Neural crest cell (in vitro differentiated cells): ENCODE measurements around the gene TASOR2. TPM values are rescaled to one million over a fixed set of nuclear protein-coding genes. Genes with fewer than 3 reads are reported as not detected.

ENCODE experiments used
- DNase-seq: peaks from one replicate; pipeline ENCODE4 v3.0.0; 2021; ENCODE audit warnings: low read depth, mixed read lengths, low spot score
- H3K27ac Mint-ChIP-seq: one replicate; pipeline ENCODE4 v1.8.0; 2021; ENCODE audit warnings: mild to moderate bottlenecking, mixed read lengths; ENCODE audit not compliant: unreplicated experiment
- H3K27me3 Mint-ChIP-seq: 2 replicates; pipeline ENCODE4 v1.8.0; 2021; ENCODE audit warnings: low read depth, mild to moderate bottlenecking, mixed read lengths
- H3K36me3 Mint-ChIP-seq: 2 replicates; pipeline ENCODE4 v1.8.0; 2021; ENCODE audit warnings: low read depth, mild to moderate bottlenecking, mixed read lengths
- H3K4me1 Mint-ChIP-seq: 2 replicates; pipeline ENCODE4 v1.8.0; 2021; ENCODE audit warnings: mixed read lengths
- H3K4me3 Mint-ChIP-seq: one replicate; pipeline ENCODE4 v1.8.0; 2021; ENCODE audit warnings: mild to moderate bottlenecking, mixed read lengths
- H3K9me3 Mint-ChIP-seq: 2 replicates; pipeline ENCODE4 v1.8.0; 2021; ENCODE audit warnings: mixed read lengths
- total RNA-seq: library from RNA; stranded (reverse); gene quantifications from 2 replicates; pipeline ENCODE4 v1.2.1, GENCODE V29; 2021
- TF ChIP-seq, protein P1 (sequence below): fragments of 200-600 bp; sonication (generic); conservative IDR thresholded peaks from 2 replicates; pipeline ENCODE4 v1.5.0; 2021; ENCODE audit warnings: antibody characterized with exemption, mild to moderate bottlenecking

The TASOR2 gene
- total RNA-seq, 1 donor from 2014 or later: 49.1 TPM

DNA sequence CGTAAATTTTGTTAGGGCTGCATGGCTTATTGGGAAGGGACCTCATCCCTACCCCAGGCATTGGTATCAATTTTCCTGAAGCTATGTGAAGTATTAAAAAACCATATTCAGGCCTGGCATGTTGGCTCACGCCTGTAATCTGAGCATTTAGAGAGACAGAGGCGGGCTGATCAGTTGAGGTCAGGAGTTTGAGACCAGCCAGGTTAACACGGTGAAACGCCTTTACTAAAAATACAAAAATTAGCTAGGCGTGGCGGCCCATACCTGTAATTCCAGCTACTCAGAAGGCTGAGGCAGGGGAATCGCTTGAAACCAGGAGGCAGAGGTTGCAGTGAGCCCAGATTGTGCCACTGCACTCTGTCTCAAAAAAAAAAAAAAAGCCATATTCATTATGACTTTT is 7.1 kb downstream of the TASOR2 start:
- TF ChIP-seq, protein P1, sequence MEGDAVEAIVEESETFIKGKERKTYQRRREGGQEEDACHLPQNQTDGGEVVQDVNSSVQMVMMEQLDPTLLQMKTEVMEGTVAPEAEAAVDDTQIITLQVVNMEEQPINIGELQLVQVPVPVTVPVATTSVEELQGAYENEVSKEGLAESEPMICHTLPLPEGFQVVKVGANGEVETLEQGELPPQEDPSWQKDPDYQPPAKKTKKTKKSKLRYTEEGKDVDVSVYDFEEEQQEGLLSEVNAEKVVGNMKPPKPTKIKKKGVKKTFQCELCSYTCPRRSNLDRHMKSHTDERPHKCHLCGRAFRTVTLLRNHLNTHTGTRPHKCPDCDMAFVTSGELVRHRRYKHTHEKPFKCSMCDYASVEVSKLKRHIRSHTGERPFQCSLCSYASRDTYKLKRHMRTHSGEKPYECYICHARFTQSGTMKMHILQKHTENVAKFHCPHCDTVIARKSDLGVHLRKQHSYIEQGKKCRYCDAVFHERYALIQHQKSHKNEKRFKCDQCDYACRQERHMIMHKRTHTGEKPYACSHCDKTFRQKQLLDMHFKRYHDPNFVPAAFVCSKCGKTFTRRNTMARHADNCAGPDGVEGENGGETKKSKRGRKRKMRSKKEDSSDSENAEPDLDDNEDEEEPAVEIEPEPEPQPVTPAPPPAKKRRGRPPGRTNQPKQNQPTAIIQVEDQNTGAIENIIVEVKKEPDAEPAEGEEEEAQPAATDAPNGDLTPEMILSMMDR: no peak
- Mint-ChIP-seq H3K36me3 (no peaks in the 10 kb centered on the region), H3K27ac (no peak overlapping the region), H3K27me3 (no peaks in the 10 kb centered on the region), H3K4me1 (peaks cover 30% of the 10 kb centered on the region), H3K4me3 (peak overlapping the region; percentile 86), H3K9me3 (no peaks in the 10 kb centered on the region)
- DNase-seq: no peak

DNA sequence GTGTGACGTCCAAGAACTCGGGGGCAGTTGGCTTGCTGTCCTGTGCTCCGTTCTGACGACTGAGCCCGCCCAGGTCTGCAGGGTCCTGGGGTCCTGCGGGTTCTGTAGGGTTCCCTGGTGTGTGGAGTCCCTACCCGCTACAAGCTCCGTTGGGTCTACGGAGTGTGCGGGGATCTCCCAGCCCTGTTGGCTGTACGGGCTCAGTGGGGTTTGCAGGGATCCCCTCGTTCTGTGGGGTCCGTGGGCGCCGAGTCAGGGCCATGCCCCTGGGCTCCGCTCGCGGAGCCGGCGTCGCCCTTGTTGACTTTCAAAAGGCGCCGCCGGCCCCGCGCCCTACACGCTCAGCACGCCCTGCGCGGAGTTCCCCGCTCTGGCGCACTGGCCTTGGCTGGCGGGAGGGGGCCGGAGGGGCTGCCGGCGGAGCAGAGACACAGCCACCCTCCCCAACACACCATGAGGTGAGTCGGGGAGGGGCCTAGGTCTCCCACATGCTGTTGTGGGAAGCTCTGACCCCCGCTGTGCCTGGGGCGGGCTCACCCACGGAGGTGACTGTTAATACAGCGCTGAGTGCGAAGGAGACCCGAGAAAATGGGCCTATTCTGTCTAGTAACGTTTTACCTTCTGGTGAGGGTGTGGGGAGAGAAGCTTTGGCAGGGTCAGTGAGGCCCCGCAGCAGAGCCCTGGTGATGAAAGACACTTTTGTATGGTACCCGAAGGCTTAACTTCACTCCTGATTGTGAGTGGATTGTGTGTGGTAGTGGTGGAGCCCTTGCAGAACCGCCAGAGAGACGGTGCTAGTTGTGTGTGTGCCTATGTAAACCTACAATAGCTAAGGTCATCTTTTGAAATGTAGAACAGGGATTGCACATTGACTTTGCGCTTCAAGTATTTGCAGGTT is 8.1 kb downstream of the TASOR2 start:
- Mint-ChIP-seq H3K4me3 (peak overlapping the region; percentile 86), H3K4me1 (peaks cover 30% of the 10 kb centered on the region), H3K27me3 (no peaks in the 10 kb centered on the region), H3K27ac (peak overlapping the region; percentile 53), H3K9me3 (no peaks in the 10 kb centered on the region), H3K36me3 (no peaks in the 10 kb centered on the region)
- peak; percentile 58 for DNase-seq
- TF ChIP-seq, protein P1: no peak

DNA sequence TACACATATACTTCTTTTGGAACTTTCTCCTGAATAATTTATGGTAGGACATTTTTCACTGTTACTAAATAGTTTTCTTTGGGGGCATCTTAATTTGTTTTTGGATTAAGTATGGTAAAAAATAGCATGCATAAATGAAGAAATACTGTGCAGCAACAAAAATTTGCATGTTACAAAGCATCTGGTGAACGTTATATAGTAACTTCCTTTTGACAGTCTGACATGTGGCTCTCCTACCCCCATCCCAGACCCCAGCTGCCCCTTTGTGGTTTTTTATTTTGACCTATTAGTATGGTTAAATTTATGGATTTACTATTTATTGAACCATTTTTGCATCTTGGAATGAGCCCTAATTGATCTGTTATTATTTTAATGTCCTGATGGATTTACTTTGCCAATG is 9.9 kb downstream of the TASOR2 start:
- no peak overlapping the region for H3K4me3 Mint-ChIP-seq
- peaks cover 30% of the 10 kb centered on the region for H3K4me1 Mint-ChIP-seq
- DNase-seq: no peak
- no peaks in the 10 kb centered on the region for H3K9me3 Mint-ChIP-seq
- no peak overlapping the region for H3K27ac Mint-ChIP-seq
- H3K36me3 Mint-ChIP-seq: no peaks in the 10 kb centered on the region
- TF ChIP-seq, protein P1: no peak
- no peaks in the 10 kb centered on the region for H3K27me3 Mint-ChIP-seq

- no peaks in the 10 kb centered on the region for H3K9me3 Mint-ChIP-seq
- no peaks in the 10 kb centered on the region for H3K27me3 Mint-ChIP-seq
- no peak overlapping the region for H3K27ac Mint-ChIP-seq
- no peaks in the 10 kb centered on the region for H3K36me3 Mint-ChIP-seq
- TF ChIP-seq, protein P1: no peak
- H3K4me3 Mint-ChIP-seq: no peak overlapping the region
- DNase-seq: no peak
- peaks cover 20% of the 10 kb centered on the region for H3K4me1 Mint-ChIP-seq
Observed at GRCh38 chr10:5697342-5697741, 12.7 kb downstream of the TASOR2 start.

DNA sequence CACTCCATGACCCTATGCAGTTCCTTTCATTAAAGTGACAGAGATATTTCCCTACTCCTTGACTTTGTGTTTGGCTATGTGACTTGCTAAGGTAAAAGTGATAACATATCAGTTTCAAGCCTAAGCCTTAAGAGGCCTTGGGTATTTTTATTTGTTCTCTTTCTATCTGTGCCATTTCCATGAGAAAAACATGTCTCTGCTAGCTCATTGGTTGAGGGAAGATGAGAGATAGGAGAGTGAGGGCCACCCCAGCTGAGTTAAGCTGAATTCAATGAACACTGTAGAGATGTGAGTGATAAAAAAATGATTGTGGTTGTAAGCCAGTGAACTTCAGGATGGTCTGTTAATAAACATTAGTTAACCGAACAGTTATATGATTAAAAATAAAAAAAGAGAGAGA is 13.4 kb downstream of the TASOR2 start:
- TF ChIP-seq, protein P1: no peak
- Mint-ChIP-seq H3K27ac (no peak overlapping the region), H3K27me3 (no peaks in the 10 kb centered on the region), H3K9me3 (no peaks in the 10 kb centered on the region), H3K36me3 (no peaks in the 10 kb centered on the region), H3K4me1 (peaks cover 15% of the 10 kb centered on the region), H3K4me3 (no peak overlapping the region)
- no peak for DNase-seq
